ENCODE measurements around the gene APMAP.
"Not testable (repeated sequence)": the region's sequence is repeated elsewhere in the genome, so short reads cannot be mapped to it uniquely, and the experiment has no call there.

The APMAP gene

DNA sequence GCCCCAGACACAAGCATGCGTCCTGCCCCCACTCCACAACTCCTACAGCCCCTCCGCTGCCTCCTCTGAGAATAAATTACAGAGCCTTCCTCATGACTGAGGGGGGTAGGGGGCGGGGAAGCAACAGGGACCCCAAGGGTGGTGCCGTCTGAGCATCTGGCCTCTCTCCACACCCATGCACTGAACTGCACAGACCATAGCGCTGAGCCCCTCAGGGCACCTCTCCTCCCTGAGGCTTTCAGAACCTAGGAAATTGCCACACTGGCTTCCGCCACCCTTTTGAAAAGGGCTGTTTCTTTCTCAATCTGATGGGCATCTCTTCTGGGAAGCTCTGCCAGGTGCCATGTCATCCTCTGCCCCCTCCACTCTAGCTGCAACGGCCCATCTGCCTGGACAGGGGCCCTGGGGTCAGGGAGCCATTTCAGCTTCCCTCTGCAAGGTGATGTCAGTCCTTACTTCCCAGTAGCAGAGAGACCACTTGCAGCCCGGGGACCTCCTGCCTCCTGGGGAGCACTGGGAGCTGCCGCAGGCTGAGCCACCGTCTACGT, 40.9 kb downstream of the APMAP start:
- DNase-seq (ENCODE audit: low read depth) = no peak

DNA sequence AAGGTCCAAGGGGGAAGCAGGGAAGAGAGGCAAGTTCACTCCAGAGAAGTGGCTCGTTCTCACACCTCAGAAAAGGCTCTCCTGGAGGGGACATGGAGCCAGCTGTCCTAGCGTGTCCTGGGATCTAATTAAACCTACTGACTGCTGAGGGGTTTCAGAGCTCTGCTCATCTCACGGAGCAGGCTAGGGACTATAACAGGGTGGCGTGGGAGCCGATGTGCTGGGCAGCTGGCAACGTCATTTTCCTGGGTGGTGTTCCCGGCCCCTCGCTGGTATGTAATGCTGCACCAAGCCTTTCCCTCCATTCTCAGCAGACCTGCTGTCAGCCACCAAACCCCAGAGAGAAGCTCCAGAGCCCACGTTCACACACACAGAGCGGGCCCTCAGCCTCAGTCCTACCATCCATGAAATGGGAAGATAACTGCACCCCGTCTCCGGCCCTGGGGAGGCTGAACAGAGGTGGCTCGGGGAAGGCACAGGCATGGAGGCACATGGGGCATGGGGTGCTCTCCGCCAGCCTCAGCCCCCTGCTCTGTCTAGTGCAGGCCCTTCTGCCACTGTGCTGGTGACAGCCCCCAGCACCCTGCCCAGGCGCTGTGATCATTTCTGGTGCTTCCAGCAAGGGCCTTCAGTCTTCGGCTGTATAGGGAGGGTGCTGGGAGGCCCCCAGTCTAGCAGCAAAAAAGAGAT, 41.6 kb downstream of the APMAP start:
- no peak for DNase-seq (ENCODE audit: low read depth)

DNA sequence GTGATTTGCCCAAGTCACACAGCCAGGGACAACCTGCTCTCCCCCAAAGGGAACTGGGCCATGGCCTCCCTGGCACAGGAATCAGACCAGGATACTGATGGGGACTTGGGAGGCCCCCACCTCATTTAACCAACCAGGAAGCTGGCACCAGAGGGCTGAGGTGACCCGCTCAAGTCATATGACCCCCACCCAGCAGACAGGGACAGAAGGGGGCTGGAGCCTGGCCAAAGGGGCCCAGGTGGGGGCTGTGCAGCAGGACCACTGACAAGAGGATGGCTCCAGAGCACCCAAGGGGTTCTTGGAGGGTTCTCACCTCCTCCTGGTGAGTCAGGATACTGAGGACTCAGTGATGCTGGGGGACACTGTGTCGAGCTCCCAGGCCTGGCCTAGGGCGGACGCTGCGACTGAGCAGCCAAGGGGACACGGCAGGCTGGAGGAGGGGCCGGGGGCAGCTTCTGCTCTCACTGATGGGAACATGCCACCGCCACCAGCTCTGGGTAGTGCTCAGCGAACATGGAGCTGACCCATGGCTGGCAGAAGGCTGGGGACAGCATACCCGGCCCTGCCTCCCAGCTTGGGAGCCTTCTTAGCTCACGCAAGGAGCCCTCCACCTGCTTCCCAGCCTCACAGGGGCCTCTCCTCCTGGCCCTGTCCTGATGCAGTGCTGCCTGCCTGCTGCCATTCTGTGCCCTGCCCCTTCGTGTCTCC, 42.3 kb downstream of the APMAP start:
- DNase-seq (ENCODE audit: low read depth) = no peak

DNA sequence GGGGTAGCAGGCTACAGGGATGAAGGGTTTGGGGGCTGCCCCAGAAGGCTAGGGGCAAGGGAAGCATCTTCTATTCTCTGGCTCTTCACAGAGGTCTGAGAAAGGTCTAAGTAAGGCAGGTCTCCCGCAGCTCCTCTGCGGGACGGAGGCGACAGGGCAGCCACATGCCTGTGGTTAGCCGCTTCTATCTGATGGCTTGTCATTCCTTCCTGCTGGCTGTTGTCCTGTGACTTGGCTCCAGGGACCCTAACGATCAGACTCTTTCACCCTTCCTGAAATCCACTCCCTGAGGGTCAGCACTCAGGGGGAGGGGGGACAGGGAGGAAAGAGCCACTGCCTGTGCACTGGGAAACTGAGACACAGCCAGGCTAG, 42.8 kb downstream of the APMAP start:
- DNase-seq (ENCODE audit: low read depth) = no peak

DNA sequence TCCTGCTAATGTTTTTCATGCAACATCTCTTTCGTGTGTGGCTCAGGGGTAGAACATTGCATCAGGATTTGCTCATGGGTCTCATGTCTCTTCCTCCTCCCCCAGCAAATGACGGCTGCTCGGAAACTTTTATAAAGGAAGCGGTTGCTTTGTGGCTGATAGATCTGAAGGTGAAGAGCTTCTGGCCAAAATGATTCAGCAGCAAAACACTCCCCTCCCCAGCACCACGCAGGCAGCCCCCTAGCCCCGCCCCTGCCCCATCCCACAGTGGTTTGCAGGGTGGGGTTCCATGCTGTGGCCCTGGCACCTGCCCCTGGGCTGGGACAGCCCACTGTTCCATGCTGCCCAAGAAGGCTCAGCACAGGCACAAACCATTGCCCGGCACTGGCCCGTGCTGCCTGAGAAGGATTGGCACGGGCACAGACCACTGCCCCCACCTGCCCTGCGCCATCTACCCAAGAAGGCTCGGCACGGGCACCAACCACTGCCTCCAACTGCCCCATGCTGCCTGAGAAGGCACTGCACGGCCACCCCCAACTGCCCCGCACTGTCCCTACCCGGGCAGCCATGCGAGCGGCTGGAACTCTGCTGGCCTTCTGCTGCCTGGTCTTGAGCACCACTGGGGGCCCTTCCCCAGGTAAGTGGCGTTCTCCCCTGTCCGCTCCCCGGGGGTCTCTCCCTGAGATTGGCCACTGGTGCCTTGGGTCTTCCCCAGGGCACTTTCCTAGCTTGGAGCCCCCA, 43.4 kb downstream of the APMAP start, which contains the start of gene CST7:
TSS of gene CST7 (plus strand) at position 331 of the 741 bp plus-strand sequence. CDS start at position 568, 237 bp downstream.
- DNase-seq (ENCODE audit: low read depth) = no peak

DNA sequence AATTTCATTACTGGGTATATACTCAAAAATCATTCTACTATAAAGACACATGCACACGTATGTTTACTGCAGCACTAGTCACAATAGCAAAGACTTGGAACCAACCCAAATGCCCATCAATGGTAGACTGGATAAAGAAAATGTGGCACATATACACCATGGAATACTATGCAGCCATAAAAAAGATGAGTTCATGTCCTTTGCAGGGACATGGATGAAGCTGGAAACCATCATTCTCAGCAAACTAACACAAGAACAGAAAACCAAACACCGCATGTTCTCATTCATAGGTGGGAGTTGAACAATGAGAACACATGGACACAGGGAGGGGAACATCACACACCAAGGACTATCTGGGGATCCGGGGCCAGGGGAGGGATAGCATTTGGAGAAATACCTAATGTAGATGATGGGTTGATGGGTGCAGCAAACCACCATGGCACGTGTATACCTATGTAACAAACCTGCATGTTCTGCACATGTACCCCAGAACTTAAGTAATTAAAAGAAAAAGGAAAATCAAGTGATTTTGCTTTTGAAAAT, 44.1 kb downstream of the APMAP start:
- not testable (repeated sequence) for DNase-seq (ENCODE audit: low read depth)

DNA sequence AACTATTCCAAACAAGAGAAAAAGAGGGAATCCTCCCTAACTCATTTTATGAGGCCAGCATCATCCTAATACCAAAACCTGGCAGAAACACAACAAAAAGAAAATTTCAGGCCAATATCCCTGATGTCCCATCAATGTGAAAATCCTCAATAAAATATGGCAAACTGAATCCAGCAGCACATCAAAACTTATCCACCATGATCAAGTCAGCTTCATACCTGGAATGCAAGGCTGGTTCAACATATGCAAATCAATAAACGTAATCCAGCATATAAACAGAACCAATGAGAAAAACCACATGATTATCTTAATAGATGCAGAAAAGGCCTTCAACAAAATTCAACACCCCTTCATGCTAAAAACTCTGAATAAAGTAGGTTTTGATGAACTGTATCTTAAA, 46.2 kb downstream of the APMAP start:
- not testable (repeated sequence) for DNase-seq (ENCODE audit: low read depth)

DNA sequence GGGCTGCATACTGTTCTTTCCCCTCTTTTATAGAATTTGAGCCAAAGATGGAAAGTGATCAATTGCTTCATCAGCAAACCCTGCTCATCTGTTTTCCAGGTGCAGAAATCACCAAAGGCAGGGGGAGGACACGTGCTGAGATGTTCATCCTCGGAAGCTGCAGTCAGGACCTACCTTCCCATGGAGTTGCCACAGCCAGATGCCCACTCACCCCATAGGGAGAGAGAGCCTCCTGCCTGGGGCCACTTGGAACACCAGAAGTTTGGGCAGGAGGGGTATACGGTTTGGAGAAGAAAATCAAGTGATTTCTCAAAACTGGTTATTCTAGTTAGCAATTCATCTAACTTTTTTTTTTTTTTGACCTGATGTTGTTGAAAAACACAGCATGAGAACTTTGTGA, 48.8 kb downstream of the APMAP start:
- DNase-seq (ENCODE audit: low read depth) = no peak

DNA sequence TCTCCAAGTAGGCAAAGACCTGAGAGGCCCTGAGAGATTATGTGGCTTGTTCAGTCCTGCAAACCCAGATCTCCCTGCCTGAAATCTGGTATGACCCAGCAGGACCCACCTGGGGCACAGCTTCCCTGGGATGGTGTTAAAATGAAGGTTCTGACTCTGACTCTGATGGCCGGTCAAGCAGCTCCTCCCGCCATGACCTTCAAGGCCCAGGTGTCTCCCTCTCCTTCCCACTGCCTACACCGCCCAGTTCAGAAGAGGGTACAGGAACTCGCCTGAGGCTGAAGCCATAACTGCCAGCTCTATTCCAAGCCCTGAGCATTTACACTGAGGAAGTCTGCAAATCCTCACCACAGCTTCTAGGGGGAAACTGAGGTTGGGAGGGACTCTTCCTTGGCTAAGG, 49.4 kb downstream of the APMAP start:
- no peak for DNase-seq (ENCODE audit: low read depth)

DNA sequence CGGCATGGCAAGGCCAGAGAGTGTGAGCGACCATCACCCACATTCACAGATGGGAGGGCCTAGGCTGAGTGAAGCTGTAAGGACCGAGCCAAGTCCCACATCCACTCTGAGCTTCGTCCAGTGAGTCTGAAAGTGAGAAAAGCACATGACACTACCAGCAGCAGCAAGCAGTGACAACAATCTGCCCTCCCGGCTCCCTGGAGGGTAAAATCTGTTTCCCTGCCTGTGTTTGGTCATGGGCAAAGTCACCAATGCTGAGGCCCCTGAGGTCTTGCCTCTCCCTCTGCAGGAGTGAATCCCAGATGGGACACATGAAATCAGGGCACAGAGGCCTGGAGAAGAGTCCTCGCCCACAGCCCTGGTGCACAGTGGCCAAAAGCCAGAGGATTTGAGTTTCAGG, 49.9 kb downstream of the APMAP start:
- no peak for DNase-seq (ENCODE audit: low read depth)

DNA sequence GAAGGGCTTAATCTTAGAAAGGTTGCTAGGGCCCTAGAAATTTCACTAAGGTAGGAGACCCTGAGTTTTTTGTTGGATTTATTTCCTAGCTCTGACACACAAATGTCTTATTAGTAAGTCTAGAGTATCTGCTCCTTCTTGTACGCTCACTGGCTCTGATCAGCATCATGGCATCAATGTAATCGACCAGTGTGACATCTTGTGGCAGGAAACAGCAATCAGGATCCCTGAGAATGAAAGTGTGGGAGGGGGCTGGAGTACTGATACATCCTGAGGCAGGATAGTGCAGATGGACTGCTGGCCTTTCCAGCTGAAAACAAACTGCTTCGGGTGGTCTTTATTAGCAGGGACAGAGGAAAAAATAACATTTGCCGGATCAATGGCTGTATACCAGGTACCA, 53.5 kb downstream of the APMAP start:
- no peak for DNase-seq (ENCODE audit: low read depth)

DNA sequence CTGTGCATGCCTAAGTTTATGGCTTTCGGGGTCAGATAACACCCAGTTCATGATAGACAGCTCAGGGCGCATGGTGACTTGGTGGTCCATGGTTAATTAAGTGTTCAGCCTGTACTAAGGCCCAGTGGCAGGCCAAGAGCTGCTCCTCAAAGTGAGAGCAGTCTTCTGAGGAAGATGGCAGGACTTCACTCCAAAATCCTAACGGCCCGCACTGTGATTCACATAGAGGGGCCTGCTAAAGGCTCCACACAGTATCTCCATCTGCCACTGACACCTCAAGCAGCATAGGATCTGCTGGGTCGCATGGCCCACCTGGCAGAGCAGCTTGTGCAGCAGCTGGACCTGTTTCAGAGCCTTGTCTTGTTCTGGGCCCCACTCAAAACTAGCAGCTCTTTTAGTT, 54.1 kb downstream of the APMAP start:
- no peak for DNase-seq (ENCODE audit: low read depth)

DNA sequence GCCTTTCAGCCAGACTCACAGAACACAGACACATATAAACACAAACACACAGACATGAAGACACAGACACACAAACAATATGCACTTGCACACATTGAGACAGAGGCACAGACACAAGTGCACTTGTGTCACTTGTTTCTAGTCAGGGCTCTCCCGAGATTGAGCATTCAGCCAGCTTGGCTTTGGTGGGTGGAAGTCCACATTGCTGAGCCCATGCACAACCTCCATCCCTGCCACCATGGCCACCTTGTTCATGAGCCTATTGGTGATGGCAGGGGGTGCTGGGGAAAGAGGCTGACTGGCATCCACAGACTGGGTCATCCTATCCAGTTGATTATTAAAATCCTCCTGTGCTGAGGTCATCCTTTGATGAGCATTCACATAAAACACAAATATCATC, 55.0 kb downstream of the APMAP start:
- no peak for DNase-seq (ENCODE audit: low read depth)

DNA sequence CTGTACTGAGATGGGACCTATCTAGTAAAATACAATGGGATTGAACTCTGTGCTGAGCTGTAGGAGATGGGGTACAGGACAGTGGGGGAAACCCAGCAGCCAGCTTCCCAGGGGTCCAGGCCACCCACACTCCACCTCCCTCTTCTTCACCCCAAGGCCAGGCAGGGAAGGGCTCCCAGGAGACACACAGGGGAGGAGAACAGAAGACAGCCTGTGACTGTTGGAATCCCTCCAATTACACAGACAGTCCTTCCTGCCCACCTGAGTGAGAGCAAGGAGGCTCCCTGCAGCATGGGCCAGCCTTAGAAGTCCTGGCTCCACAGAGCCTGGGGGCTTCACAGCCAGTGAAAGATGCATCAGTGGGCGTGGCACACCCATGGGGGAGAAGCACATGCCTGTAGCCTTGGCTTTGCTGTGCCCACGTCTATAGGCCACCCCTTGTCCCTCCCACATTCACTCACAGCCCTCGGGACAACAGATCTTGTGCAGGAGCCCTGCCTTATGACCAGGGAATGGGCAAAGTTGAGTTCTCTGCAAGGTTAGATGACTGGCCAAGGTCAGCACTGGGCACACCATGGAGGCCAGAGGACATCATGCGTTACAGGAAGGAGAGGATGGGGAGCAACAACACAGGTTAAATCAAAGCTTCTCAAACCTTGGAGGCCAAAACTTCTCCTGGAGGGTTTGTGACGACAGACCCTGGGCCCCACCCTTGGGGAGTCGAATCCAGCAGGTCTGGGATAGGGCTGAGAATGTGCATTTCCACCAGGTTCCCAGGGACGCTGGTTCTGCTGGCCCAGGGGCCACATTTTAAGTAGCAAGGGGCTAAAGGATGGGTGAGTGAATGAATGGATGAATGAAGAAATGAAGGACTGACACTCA, 55.8 kb downstream of the APMAP start:
- DNase-seq (ENCODE audit: low read depth) = no peak

DNA sequence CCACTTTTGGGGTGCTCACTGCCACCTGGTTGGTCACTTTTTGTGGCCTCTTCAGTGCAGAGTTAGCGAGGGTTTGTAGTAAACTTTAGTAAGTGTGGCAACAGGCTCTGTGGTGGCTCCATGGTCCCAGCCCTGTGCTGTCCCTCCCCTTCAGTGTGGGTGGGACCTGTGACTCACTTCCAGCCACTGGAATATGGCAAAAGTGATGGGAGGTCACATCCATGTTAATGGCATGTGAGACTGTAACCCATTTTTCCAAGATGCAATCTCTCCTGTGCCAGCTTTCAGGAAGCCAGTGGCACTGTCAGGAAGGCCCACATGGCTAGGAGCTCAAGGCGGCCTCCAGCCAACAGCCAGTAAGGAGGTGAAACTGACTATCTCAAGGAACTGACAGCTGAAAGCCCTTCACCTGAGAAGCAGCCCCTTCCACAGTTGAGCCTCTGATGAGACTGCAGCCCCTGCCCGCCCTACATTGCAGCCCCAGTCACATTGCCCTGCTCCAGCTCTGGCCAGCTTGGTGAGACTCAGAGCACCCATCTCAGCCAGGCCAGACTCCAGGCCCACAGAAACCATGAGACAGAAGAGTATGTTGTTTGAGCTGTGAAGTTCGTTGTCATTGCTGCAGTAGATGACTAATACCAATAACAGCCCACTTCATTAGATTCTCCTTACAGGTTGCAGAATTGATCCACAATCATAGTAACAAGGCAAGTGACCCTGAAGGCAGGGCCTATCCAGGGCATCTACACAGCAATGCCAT, 56.6 kb downstream of the APMAP start:
- DNase-seq (ENCODE audit: low read depth) = no peak

DNA sequence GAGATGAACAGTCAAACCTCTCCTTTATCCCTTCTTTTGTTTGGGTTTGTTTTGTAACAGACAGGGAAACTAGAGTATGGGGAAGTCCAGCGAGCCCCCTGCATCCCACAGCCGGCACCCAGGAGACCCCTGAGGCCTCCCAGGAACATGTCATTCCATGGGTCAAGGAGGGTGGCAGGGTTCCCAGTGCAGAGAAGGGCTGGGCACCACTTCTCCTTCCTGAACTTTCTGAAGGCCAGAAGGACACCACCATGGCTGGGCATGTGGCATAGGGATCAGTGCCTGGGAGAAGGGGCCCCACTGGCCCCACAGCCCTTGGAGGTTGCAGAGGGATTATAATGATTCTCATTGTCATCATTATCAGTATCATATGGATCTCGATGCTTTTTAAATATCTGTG, 57.4 kb downstream of the APMAP start:
- DNase-seq (ENCODE audit: low read depth) = no peak

DNA sequence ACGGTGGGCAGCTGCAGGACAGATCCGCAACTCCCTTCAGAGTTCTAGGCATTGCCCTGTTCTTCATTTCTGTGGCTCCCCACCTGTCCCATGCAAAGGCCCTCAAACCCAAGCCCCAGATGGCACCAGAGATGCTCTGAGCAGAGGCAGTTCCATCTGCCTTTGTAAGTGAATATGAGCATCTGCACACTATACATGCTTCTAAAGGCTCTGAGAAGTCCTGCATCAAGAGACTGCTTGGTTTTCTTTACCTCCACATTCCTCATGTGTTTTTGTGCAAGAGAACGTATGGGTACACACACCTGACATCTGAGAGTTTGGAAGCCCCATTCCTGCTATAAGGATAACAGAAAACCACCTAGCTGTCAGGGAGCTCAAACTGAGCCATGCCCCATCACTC, 57.8 kb downstream of the APMAP start:
- no peak for DNase-seq (ENCODE audit: low read depth)

DNA sequence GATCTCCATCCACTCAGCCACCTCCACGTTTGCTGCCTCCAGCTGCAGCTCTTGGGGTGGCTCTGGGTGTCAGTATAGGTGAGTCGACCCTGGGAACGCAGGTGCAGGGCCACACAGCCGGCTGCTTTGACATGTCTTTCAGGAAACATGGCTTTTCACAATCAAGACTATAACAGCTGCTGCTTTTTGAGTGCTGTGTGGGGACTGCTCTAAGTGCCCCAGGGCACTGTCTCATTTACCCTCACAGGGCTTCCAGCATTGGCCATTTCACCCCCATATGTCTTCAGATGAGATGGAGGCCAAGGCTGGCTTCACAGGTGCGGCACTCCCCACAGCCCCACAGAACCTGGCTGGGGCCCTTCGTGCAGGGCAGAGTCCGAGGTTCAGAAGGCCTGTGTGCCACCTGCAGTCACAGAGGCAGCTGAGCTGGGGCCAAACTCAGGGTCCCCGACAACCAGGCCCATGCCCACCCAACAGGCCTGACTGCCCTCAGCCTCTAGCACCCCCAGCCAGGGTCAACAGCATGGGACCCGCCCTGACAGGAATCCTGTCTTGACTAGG, 58.4 kb downstream of the APMAP start:
- no peak for DNase-seq (ENCODE audit: low read depth)

DNA sequence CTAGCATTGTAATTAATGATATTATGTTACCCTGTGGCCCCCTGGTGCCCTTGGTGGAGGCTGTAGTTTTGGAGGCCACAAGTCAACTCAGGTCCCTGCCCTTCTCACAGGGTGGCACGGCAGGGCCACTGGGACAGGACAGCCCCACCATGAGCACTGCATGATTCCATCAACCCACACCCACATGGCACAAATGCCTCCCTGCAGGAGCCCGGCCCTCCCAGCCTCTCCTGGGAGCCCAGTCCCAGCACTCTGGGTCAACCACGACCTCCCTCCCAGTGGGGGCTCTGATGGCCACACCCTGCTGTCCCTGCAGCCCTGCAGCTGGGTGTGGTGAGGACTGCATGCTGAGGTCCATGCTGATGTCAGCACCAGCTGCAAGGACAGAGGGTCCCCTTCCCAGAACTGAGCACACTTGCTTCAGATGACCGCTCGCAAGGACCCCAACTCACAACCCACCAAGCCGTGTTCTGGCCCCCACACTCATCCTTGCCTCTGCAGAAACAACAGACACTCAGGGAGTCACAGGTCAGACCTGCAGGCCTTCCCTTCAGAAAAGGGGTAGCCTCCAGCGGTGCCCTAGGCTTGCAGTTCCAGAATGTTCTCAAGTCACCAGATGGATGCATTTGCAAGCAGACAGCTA, 59.2 kb downstream of the APMAP start:
- DNase-seq (ENCODE audit: low read depth) = no peak

DNA sequence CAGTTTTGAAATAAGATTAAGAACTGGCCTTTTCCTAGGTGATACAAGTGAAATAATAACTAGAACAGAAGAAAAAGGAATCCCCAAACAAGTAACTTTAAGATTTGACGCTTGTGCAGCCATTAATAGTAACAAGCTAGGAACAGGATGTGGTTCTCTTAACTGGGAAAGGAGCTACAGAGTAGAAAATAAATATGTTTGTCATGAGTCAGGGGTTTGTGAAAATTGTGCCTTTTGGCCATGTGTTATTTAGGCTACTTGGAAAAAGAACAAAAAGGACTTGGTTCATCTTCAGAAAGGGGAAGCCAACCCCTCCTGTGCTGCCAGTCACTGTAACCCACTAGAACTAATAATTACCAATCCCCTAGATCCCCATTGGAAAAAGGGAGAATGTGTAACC, 60.7 kb downstream of the APMAP start:
- not testable (repeated sequence) for DNase-seq (ENCODE audit: low read depth)
